Astrocyte of the cerebellum (primary cell): Measurements from ENCODE around the gene SPOCD1.

ENCODE experiments used
- DNase-seq: peaks from one replicate; pipeline ENCODE4 v3.0.0-alpha.2; 2011; ENCODE audit warnings: low read depth
- H3K4me3 ChIP-seq: 2 replicates; pipeline ENCODE4 v1.5.1; 2011; ENCODE audit warnings: mild to moderate bottlenecking, low read depth, low read length, moderate library complexity
- in situ Hi-C: cut with HindIII; loops from 2 replicates; pipeline ENCODE4 v1.10.0; 2017; ENCODE audit warnings: low sequenced_read_pairs
- TF ChIP-seq, protein P1 (sequence below): IDR thresholded peaks from 2 replicates; pipeline ENCODE4 v1.5.1; 2012; ENCODE audit warnings: low read length, low read depth, moderate library complexity, mild to moderate bottlenecking; ENCODE audit errors: missing control alignments

Gene SPOCD1

DNA sequence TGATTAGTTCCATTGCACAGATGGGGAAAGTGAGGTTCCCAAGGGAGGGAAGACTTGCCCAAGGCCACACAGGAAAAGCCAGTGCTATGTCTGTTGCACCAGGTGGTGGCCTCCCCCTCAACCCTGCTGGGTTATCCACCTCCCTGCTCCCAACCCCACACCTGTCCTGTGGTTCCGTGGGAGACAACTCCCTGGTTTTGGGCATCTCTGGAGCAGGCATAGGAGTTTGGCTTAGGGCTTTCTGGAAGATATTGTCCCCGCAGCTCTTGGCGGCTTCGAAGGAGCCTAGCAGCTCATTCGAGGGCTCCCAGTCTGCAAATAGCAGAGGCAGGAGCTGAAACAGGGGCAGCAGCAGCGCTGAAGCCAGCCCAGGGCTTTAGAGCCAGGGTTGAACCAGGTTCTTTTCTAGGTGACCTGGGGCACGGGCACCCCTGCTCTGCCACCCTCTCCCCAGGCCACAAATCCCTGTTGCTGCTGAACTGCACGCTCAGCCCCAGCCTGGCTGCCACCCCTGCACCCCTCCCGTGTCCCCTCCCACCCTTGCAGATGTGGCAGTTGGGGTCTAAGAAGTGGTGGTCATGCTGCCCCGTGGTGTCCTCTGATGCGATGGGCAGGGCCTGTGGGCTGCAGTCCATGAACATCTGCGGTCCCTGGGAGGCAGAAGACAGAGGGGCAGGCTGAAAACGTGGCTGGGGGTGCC is 22.1 kb downstream of the SPOCD1 start:
- TF ChIP-seq, protein P1, sequence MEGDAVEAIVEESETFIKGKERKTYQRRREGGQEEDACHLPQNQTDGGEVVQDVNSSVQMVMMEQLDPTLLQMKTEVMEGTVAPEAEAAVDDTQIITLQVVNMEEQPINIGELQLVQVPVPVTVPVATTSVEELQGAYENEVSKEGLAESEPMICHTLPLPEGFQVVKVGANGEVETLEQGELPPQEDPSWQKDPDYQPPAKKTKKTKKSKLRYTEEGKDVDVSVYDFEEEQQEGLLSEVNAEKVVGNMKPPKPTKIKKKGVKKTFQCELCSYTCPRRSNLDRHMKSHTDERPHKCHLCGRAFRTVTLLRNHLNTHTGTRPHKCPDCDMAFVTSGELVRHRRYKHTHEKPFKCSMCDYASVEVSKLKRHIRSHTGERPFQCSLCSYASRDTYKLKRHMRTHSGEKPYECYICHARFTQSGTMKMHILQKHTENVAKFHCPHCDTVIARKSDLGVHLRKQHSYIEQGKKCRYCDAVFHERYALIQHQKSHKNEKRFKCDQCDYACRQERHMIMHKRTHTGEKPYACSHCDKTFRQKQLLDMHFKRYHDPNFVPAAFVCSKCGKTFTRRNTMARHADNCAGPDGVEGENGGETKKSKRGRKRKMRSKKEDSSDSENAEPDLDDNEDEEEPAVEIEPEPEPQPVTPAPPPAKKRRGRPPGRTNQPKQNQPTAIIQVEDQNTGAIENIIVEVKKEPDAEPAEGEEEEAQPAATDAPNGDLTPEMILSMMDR, result no peak
- DNase-seq, result no peak
- in situ Hi-C loops, result loop anchor here (25.0 kb wide), 1 partner anchor 169 kb away; no protein-coding TSS in a partner anchor

DNA sequence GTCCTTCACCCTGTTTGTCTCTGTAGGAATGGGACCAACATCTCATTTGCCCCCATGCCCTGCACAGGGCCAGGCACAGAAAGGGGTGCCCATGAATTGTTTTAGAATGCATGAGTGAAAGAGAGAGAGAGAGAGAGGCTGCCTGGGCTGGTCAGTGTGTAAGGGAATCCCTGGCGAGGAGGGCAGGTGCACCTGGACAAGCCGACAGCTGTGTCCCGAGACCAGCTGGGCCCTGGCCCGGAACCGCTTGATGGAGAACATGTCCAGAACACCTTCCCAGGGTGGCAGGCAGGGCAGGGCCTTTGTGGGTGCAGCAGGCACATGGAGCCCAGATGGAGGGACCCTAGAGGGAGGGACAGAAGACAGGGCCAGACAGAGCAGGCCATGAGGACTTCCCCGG is 22.7 kb downstream of the SPOCD1 start:
- DNase-seq, result no peak
- H3K4me3 ChIP-seq, result no peak overlapping the region
- in situ Hi-C loops, result loop anchor here (25.0 kb wide), 1 partner anchor 169 kb away; no protein-coding TSS in a partner anchor
- TF ChIP-seq, protein P1, result no peak

More for the DNA sequence above, 22.1 kb downstream of the SPOCD1 start:
- H3K4me3 ChIP-seq, result no peak overlapping the region

DNA sequence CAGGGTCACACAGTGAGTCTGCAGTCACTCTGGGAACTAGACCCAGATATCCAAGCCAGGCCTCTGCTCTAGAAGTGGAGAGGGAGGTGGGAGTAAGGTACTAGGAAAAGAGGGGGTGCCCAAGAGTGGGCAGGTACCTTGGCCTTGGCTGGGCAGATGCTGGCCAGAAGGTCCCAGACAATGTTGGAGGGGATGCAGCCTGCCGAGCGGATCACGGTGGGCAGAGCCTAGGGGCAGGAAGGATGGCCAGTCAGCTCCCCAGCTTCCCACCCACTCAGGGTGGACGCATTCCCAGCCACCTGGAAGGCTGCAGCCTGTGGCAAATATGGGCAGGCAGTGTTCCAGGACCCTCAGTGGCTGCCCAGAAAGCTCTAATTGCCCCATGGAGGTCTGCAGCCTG is 23.3 kb downstream of the SPOCD1 start:
- no peak for DNase-seq
- TF ChIP-seq, protein P1, result no peak
- H3K4me3 ChIP-seq, result no peak overlapping the region
- in situ Hi-C loops, result loop anchor here (25.0 kb wide), 1 partner anchor 170 kb away; no protein-coding TSS in a partner anchor

DNA sequence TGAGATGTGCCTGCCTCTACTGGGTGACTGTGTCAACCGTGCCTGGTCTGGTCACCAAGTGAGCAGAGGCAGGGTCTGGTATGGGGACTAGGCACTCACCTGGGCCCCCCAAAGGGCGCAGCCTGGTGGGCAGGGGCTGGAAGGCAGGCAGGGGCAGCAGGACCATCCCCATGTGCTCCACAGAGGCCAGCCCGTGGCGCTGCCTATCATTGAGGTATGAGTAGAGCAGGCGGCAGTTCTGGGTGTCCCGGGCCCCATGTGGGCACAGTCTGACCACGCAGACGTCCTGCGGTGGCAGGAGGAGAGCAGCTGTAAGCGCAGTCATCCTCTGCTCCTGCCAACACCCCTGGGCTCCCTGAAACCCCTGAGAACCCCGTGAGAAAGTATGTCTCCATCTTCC is 23.7 kb downstream of the SPOCD1 start:
- TF ChIP-seq, protein P1, result no peak
- no peak overlapping the region for H3K4me3 ChIP-seq
- no peak for DNase-seq
- in situ Hi-C loops, result loop anchor here (25.0 kb wide), 1 partner anchor 170 kb away; no protein-coding TSS in a partner anchor

DNA sequence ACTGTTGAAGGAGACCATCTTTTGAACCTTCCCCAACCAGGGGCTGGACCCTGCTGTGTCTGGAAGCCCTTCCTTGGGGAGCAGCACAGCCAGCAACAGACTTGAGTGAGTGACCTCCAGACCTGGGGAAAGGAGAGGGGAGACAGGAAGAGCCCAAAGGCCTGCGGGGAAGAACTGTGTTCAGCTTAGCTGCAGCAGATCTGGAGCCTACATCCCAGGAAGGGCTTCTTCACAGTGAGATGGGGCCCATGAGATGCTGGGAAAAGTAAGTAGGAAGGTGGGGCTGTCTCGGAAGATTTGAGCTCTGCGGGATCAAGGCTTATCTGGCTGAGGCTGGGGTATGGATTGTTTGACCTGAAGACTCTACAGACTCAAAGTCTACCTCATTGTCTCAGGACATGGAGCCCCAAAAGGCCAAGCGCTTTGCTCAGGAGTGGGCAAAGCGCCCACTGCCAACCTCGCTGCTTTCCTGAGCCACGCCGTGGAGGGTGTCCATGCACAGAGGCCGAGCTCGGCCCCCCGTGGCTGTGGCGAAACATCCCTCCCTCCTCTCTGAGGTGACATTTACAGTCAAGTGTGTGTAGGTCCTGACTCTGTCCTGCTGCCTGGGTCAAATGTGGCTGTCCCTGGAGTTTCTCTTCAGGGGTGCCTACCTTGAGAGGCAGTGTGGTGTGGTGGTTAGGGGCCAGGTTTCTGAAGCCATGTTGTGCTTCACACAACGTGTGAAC is 24.5 kb downstream of the SPOCD1 start:
- TF ChIP-seq, protein P1, result no peak
- in situ Hi-C loops, result loop anchor here (25.0 kb wide), 1 partner anchor 171 kb away; no protein-coding TSS in a partner anchor
- no peak for DNase-seq
- no peak overlapping the region for H3K4me3 ChIP-seq

DNA sequence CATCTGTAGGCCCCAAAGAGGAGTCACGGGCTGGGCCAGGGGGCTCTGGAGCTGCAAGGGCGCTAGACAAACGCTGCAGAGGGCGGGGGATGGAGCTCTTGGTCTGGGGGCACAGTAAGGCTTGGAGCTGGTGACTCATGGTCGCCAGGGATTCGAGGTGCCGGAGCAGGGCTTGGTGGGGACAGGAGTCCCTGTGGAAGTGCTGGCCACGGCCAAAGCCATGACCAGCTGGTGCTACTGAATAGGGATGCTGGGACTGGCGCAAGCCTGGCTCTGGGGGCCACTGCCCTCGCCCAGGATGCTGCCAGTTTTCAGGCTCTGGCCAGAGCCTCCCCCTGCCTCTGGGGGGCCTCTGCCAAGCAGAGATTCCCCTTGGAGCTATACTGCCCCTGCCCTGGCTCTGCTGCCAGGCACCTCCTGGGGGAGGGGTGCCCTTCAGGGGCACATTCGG is 25.2 kb downstream of the SPOCD1 start:
- TF ChIP-seq, protein P1, result no peak
- in situ Hi-C loops, result loop anchor here (25.0 kb wide), 1 partner anchor 172 kb away; no protein-coding TSS in a partner anchor
- no peak overlapping the region for H3K4me3 ChIP-seq
- no peak for DNase-seq
